H1 (cell line): ENCODE data around the gene CABLES2. TPM values are rescaled to one million over a fixed set of nuclear protein-coding genes. Genes with fewer than 3 reads are reported as not detected.

Experiments used
- CTCF ChIA-PET: fragments of 300-600 bp; sonication (Branson Sonifier 250); formaldehyde crosslinking; loops from one replicate; lab custom pipeline; 2021; ENCODE audit not compliant: partially characterized antibody; lab: Charles Lee
- POLR2A ChIA-PET: fragments of 300-600 bp; sonication (Branson Sonifier 250); formaldehyde crosslinking; loops from one replicate; lab custom pipeline; 2021; ENCODE audit warnings: inconsistent platforms; ENCODE audit not compliant: partially characterized antibody; lab: Charles Lee
- DNase-seq, 2 experiments: peaks; one replicate each; pipeline versions ENCODE4 v3.0.0 to v3.0.0-alpha.2; 2010 to 2022; ENCODE audit warnings: low spot score in 2 of 2, low read depth in 1 of 2, mixed read lengths in 1 of 2
- FAIRE-seq: peaks from 2 replicates; lab custom pipeline; 2011; peaks lifted over from hg19 to GRCh38; lab: Jason Lieb, UNC
- H2AFZ ChIP-seq: 2 replicates; pipeline ENCODE4 v1.8.1; 2012; ENCODE audit warnings: low read length, inconsistent platforms
- H2AK5ac ChIP-seq: 2 replicates; pipeline ENCODE4 v1.6.1; 2013; ENCODE audit warnings: low read depth, low read length
- H2BK120ac ChIP-seq: replicated peaks from 2 replicates; pipeline ENCODE3; 2013; ENCODE audit warnings: low read depth, low read length, inconsistent platforms
- H2BK12ac ChIP-seq: 2 replicates; pipeline ENCODE4 v1.6.1; 2013; ENCODE audit warnings: low read depth, low read length
- H2BK15ac ChIP-seq: 2 replicates; pipeline ENCODE4 v1.6.1; 2013; ENCODE audit warnings: low read length
- H2BK20ac ChIP-seq: 2 replicates; pipeline ENCODE4 v1.6.1; 2013; ENCODE audit warnings: low read length
- H2BK5ac ChIP-seq: 2 replicates; pipeline ENCODE4 v1.6.1; 2013; ENCODE audit warnings: low read depth, low read length
- H3K14ac ChIP-seq: 2 replicates; pipeline ENCODE4 v1.6.1; 2013; ENCODE audit warnings: inconsistent platforms; ENCODE audit not compliant: insufficient read length
- H3K18ac ChIP-seq: 2 replicates; pipeline ENCODE4 v1.6.1; 2013; ENCODE audit warnings: low read length; ENCODE audit errors: extremely low read depth
- H3K23ac ChIP-seq: 2 replicates; pipeline ENCODE4 v1.6.1; 2013; ENCODE audit warnings: inconsistent platforms; ENCODE audit not compliant: insufficient read length
- H3K23me2 ChIP-seq: 2 replicates; pipeline ENCODE4 v1.6.1; 2013; ENCODE audit warnings: low read depth, low read length
- H3K27ac ChIP-seq: 2 replicates; pipeline ENCODE4 v1.6.1; 2011; ENCODE audit warnings: low read depth, low read length, inconsistent platforms
- H3K27me3 ChIP-seq, 4 experiments: replicated peaks in 1 of 4; 1 replicate in 1 of 4; 2 replicates in 3 of 4; pipeline versions ENCODE4 v1.6.1 to v1.8.1; 2011 to 2013; ENCODE audit warnings: low read length in 3 of 4, mild to moderate bottlenecking in 3 of 4, inconsistent platforms in 2 of 4, mixed read lengths in 2 of 4, moderate library complexity in 1 of 4; ENCODE audit not compliant: control insufficient read depth in 3 of 4, insufficient read depth in 3 of 4; ENCODE audit errors: extremely low read depth in 1 of 4
- H3K36me3 ChIP-seq, 4 experiments: 2 replicates each; pipeline versions ENCODE4 v1.6.1 to v1.8.1; 2011 to 2013; ENCODE audit warnings: mild to moderate bottlenecking in 4 of 4, low read length in 3 of 4, moderate library complexity in 2 of 4, control low read depth in 1 of 4, inconsistent platforms in 1 of 4; ENCODE audit not compliant: insufficient read depth in 4 of 4, control insufficient read depth in 2 of 4
- H3K4ac ChIP-seq: replicated peaks from 2 replicates; pipeline ENCODE3; 2013; ENCODE audit warnings: low read length, low read depth, mixed read lengths, inconsistent platforms; ENCODE audit not compliant: insufficient read length
- H3K4me1 ChIP-seq, 4 experiments: replicated peaks in 1 of 4; 1 replicate in 1 of 4; 2 replicates in 3 of 4; pipeline versions ENCODE4 v1.6.1 to v1.8.1; 2011 to 2013; ENCODE audit warnings: low read length in 3 of 4, inconsistent platforms in 2 of 4, mixed read lengths in 1 of 4; ENCODE audit not compliant: insufficient read depth in 4 of 4, control insufficient read depth in 3 of 4
- H3K4me2 ChIP-seq, 2 experiments: 2 replicates each; pipeline versions ENCODE4 v1.6.1 to v1.8.1; 2011 to 2013; ENCODE audit warnings: low read depth in 2 of 2, low read length in 2 of 2, control low read depth in 1 of 2, inconsistent platforms in 1 of 2, mild to moderate bottlenecking in 1 of 2; ENCODE audit not compliant: insufficient read depth in 1 of 2
- H3K4me3 ChIP-seq, 4 experiments: fragments of 200-600, 300-600 bp in 1 of 4; sonication (generic), shearing (Covaris generic), sonication (Bioruptor Twin) in 1 of 4; 2 replicates each; pipeline versions ENCODE4 v1.5.1 to v1.8.1; 2011 to 2016; ENCODE audit warnings: low read length in 4 of 4, low read depth in 3 of 4, control low read depth in 2 of 4, inconsistent platforms in 2 of 4, mild to moderate bottlenecking in 2 of 4, mixed read lengths in 1 of 4, moderate library complexity in 1 of 4; ENCODE audit not compliant: insufficient read depth in 2 of 4; ENCODE audit errors: extremely low read depth in 1 of 4
- H3K56ac ChIP-seq: replicated peaks from 2 replicates; pipeline ENCODE3; 2013; ENCODE audit warnings: low read depth, mild to moderate bottlenecking, mixed read lengths, low read length, inconsistent platforms; ENCODE audit not compliant: insufficient read length
- H3K79me1 ChIP-seq: 2 replicates; pipeline ENCODE4 v1.6.1; 2013; ENCODE audit warnings: low read depth, low read length, control low read depth
- H3K79me2 ChIP-seq, 2 experiments: 2 replicates each; pipeline versions ENCODE4 v1.6.1 to v1.8.1; 2012 to 2013; ENCODE audit warnings: low read length in 2 of 2, mild to moderate bottlenecking in 2 of 2, inconsistent platforms in 1 of 2; ENCODE audit not compliant: insufficient read depth in 2 of 2, control insufficient read depth in 1 of 2
- H3K9ac ChIP-seq, 4 experiments: replicated peaks in 1 of 4; 1 replicate in 1 of 4; 2 replicates in 3 of 4; pipeline versions ENCODE4 v1.6.1 to v1.8.1; 2011 to 2013; ENCODE audit warnings: low read depth in 3 of 4, low read length in 3 of 4, control low read depth in 2 of 4, mild to moderate bottlenecking in 2 of 4, moderate library complexity in 2 of 4, inconsistent platforms in 1 of 4; ENCODE audit errors: extremely low read depth in 1 of 4
- H3K9me3 ChIP-seq, 2 experiments: 2 replicates each; pipeline versions ENCODE4 v1.6.1 to v1.8.1; 2012 to 2013; ENCODE audit warnings: mild to moderate bottlenecking in 2 of 2, moderate library complexity in 2 of 2, control low read depth in 1 of 2, inconsistent platforms in 1 of 2, low read depth in 1 of 2, low read length in 1 of 2, mixed read lengths in 1 of 2; ENCODE audit not compliant: insufficient read depth in 2 of 2
- H4K20me1 ChIP-seq, 2 experiments: replicated peaks in 1 of 2; 2 replicates each; pipeline versions ENCODE3 to v1.8.1; 2011 to 2013; ENCODE audit warnings: inconsistent platforms in 2 of 2, low read length in 2 of 2, mild to moderate bottlenecking in 1 of 2; ENCODE audit not compliant: insufficient read depth in 2 of 2, control insufficient read depth in 1 of 2
- H4K5ac ChIP-seq: 2 replicates; pipeline ENCODE4 v1.6.1; 2013; ENCODE audit warnings: low read length, low read depth, mixed read lengths, inconsistent platforms; ENCODE audit not compliant: insufficient read length
- H4K8ac ChIP-seq: 2 replicates; pipeline ENCODE4 v1.8.0; 2013; ENCODE audit warnings: mild to moderate bottlenecking, moderate library complexity, low read length, inconsistent platforms; ENCODE audit not compliant: insufficient read depth; ENCODE audit errors: extremely low read depth
- H4K91ac ChIP-seq: replicated peaks from 2 replicates; pipeline ENCODE3; 2013; ENCODE audit warnings: low read length, mixed read lengths, inconsistent platforms; ENCODE audit not compliant: insufficient read length
- GTF2F1 ChIP-seq: IDR thresholded peaks from 2 replicates; pipeline ENCODE4 v1.6.1; 2012; ENCODE audit warnings: low read depth, low read length, improper control_type of control experiment, borderline replicate concordance
- YY1 ChIP-seq: IDR thresholded peaks from 2 replicates; pipeline ENCODE4 v1.6.1; 2011; ENCODE audit warnings: low read depth, mild to moderate bottlenecking, low read length
- WGBS, 2 experiments: shearing (Covaris generic) in 1 of 2; methylation state at CpG; one replicate each; pipeline versions ENCODE4 v1.1.6 to v1.1.7; 2013 to 2015; ENCODE audit warnings: low lambda C conversion rate in 2 of 2, mixed read lengths in 2 of 2, inconsistent platforms in 1 of 2, low coverage in 1 of 2, missing lambda C conversion rate in 1 of 2; ENCODE audit not compliant: insufficient replicate concordance in 2 of 2, insufficient coverage in 1 of 2, insufficient read length in 1 of 2; ENCODE audit errors: extremely low coverage in 1 of 2, missing lambda C conversion rate in 1 of 2; 5-methylcytosine and 5-hydroxymethylcytosine counted together
- polyA plus RNA-seq, 7 experiments: library from polyadenylated mRNA; depleted of rRNA in 3 of 7; stranded (reverse) in 5 of 7; unstranded in 2 of 7; fragments of >200 nt in 5 of 7; fragments of 200-250 nt in 2 of 7; gene quantifications; 1 replicate in 5 of 7; 2 replicates in 1 of 7; 4 replicates in 1 of 7; pipeline versions ENCODE4 v1.2.1 to v1.2.3, GENCODE V29; 2011 to 2013; ENCODE audit warnings: missing spikeins in 2 of 7, mixed read lengths in 2 of 7
- total RNA-seq: library from RNA; stranded (reverse); fragmentation: NEBNext Ultra II Directional; extraction: Animal tissue kit (Norgen Biotek cat#: 25700); gene quantifications from 2 replicates; pipeline ENCODE4 v1.2.1, GENCODE V29; 2021

The CABLES2 gene
- total and polyA plus RNA-seq, 2 of the 8 experiments (the other 6 are each of a cell fraction or from before 2014, with no cell fraction given): 8.0 to 8.8 TPM

DNA sequence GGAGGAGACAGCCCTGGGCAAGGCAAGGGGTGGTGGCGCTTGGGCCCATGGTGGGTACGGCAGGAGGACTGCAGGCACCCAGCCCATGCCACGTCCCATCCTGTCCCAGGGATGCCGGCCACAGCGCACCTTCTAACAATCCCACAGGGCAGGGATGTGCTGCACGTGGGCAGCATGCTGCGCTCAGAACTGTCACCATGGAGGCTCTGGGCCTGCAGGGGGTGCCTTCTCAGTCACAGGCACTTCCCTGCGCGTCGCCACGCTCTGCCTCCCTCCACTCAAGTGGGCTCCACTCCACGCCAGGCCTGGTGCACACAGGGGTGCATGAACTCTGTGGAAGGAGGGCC lies 2.4 kb downstream of the CABLES2 start:
- Histone ChIP-seq H3K36me3 (no peaks in the 10 kb centered on the region), H3K9me3 (no peaks in the 10 kb centered on the region), H3K14ac (no peak overlapping the region), H4K8ac (peak overlapping the region; percentile 71), H2AK5ac (no peak overlapping the region), H3K23ac (no peak overlapping the region), H3K4me2 (no peak overlapping the region), H2BK15ac (no peak overlapping the region), H4K5ac (no peak overlapping the region), H3K79me1 (no peaks in the 10 kb centered on the region; the same call in 1 of the 2 replicates), H3K4me1 (peaks cover 0 to 24% (median 11%) of the 10 kb centered on the region in 4 experiments; a peak in 6 of 7 replicates), H2BK20ac (no peak overlapping the region), H3K79me2 (no peaks in the 10 kb centered on the region; a peak in 1 of 4 replicates), H3K9ac (no peak overlapping the region), H3K4ac (no peak overlapping the region), H3K56ac (no peak overlapping the region), H2AFZ (no peak overlapping the region), H2BK12ac (no peak overlapping the region), H3K27ac (no peak overlapping the region), H3K27me3 (peaks cover 0 to 8% (median 1%) of the 10 kb centered on the region in 4 experiments; a peak in 2 of 7 replicates), H3K23me2 (no peaks in the 10 kb centered on the region; the same call in 1 of the 2 replicates), H4K91ac (no peak overlapping the region), H2BK120ac (no peak overlapping the region), H3K18ac (no peak overlapping the region), H2BK5ac (peak overlapping the region; percentile 13; the same call in 1 of the 2 replicates), H3K4me3 (no peak overlapping the region), H4K20me1 (peaks cover 0 to 22% of the 10 kb centered on the region in 2 experiments)
- POLR2A ChIA-PET: interaction anchor here (0.9 to 7.7 kb wide), 5 partner anchors 9 to 38 kb away, joined by 3 to 105 read pairs (median 4); partner anchors contain the start of genes LAMA5 and RPS21
- DNase-seq (no peak), FAIRE-seq (no peak)
- CTCF ChIA-PET: interaction anchor here (0.9 to 7.6 kb wide), 14 partner anchors 9 to 399 kb away, joined by 3 to 103 read pairs (median 3); partner anchors contain the start of genes OGFR and RPS21
- 84% methylated on average over 11 of the region's 12 CpGs; no CpG with 5 or more reads in 1 of the 2 experiments for WGBS, 2 experiments
- TF ChIP-seq GTF2F1 (no peak), YY1 (no peak)
